Neural progenitor cell (in vitro differentiated cells): ENCODE measurements around the gene P2RX6. TPM values are rescaled to one million over a fixed set of nuclear protein-coding genes. Genes with fewer than 3 reads are reported as not detected.
"Not testable (repeated sequence)": the region's sequence is repeated elsewhere in the genome, so short reads cannot be mapped to it uniquely, and the experiment has no call there.

Experiments used
- DNase-seq: peaks from one replicate; pipeline ENCODE4 v3.0.0-alpha.2; 2016; ENCODE audit warnings: low spot score
- H2AFZ ChIP-seq: fragments of 200-600 bp; sonication (generic); replicated peaks from 2 replicates; pipeline ENCODE4 v1.6.1; 2016; ENCODE audit warnings: antibody characterized with exemption
- H3F3A ChIP-seq: fragments of 200-600 bp; sonication (generic); 2 replicates; pipeline ENCODE4 v1.6.1; 2016; ENCODE audit warnings: antibody characterized with exemption, low read depth
- H3K27ac ChIP-seq: fragments of 200-600 bp; sonication (generic); 2 replicates; pipeline ENCODE4 v1.5.1; 2016; ENCODE audit warnings: mild to moderate bottlenecking
- H3K27me3 ChIP-seq: fragments of 200-600 bp; sonication (generic); 2 replicates; pipeline ENCODE4 v1.6.1; 2016; ENCODE audit warnings: mild to moderate bottlenecking, moderate library complexity
- H3K36me3 ChIP-seq: fragments of 200-600 bp; sonication (generic); 2 replicates; pipeline ENCODE4 v1.5.1; 2016
- H3K4me1 ChIP-seq: fragments of 200-600 bp; sonication (generic); 2 replicates; pipeline ENCODE4 v1.6.1; 2016; ENCODE audit warnings: mixed run types
- H3K4me2 ChIP-seq: fragments of 200-600 bp; sonication (generic); 2 replicates; pipeline ENCODE4 v1.6.1; 2016
- H3K4me3 ChIP-seq: fragments of 200-600 bp; sonication (generic); 2 replicates; pipeline ENCODE4 v1.5.1; 2016
- H3K79me2 ChIP-seq: fragments of 200-600 bp; sonication (generic); 2 replicates; pipeline ENCODE4 v1.6.1; 2016; ENCODE audit warnings: low read depth
- H3K9ac ChIP-seq: fragments of 200-600 bp; sonication (generic); 2 replicates; pipeline ENCODE4 v1.6.1; 2016
- H3K9me3 ChIP-seq: fragments of 200-600 bp; sonication (generic); 2 replicates; pipeline ENCODE4 v1.5.1; 2016; ENCODE audit warnings: low read depth
- H4K20me1 ChIP-seq: fragments of 200-600 bp; sonication (generic); 2 replicates; pipeline ENCODE4 v1.6.1; 2016; ENCODE audit warnings: low read depth
- H3K27ac Mint-ChIP-seq: 3 replicates; pipeline ENCODE4 v1.8.0; 2021; ENCODE audit warnings: mixed read lengths
- H3K27me3 Mint-ChIP-seq: 2 replicates; pipeline ENCODE4 v1.8.0; 2022; ENCODE audit warnings: low read depth, mild to moderate bottlenecking, inconsistent platforms, moderate library complexity, mixed read lengths; ENCODE audit not compliant: insufficient read depth
- H3K36me3 Mint-ChIP-seq: 3 replicates; pipeline ENCODE4 v1.8.0; 2021; ENCODE audit warnings: mixed read lengths
- H3K4me1 Mint-ChIP-seq: 3 replicates; pipeline ENCODE4 v1.8.0; 2021; ENCODE audit warnings: mixed read lengths
- H3K4me3 Mint-ChIP-seq: 3 replicates; pipeline ENCODE4 v1.8.0; 2021; ENCODE audit warnings: mild to moderate bottlenecking, moderate library complexity, mixed read lengths
- H3K9me3 Mint-ChIP-seq: 3 replicates; pipeline ENCODE4 v1.8.0; 2020; ENCODE audit warnings: mixed read lengths
- CTCF ChIP-seq: fragments of 200-600 bp; sonication (generic); IDR thresholded peaks from 2 replicates; pipeline ENCODE4 v1.5.1; 2017; ENCODE audit warnings: antibody characterized with exemption, mild to moderate bottlenecking
- EZH2 ChIP-seq: fragments of 200-600 bp; sonication (generic); IDR thresholded peaks from 2 replicates; pipeline ENCODE4 v1.6.1; 2017; ENCODE audit warnings: antibody characterized with exemption, mild to moderate bottlenecking, moderate library complexity
- EZH2phosphoT487 ChIP-seq: fragments of 200-600 bp; sonication (generic); IDR thresholded peaks from 2 replicates; pipeline ENCODE4 v1.6.1; 2017; ENCODE audit warnings: antibody characterized with exemption
- total RNA-seq: library from RNA; depleted of rRNA; stranded (reverse); fragments of >200 nt; gene quantifications from 2 replicates; pipeline ENCODE4 v1.2.3, GENCODE V29; 2015; ENCODE audit warnings: low replicate concordance

Gene P2RX6
- total RNA-seq, 1 donor from 2014 or later, result 0.36 TPM

GRCh38 chr22:21047730-21048129 is 32.8 kb downstream of the P2RX6 start:
- Mint-ChIP-seq H3K27me3 (peaks cover 5% of the 10 kb centered on the region), H3K4me3 (no peak overlapping the region), H3K36me3 (no peaks in the 10 kb centered on the region), H3K27ac (no peak overlapping the region), H3K9me3 (no peaks in the 10 kb centered on the region), H3K4me1 (peaks cover 49% of the 10 kb centered on the region)
- Histone ChIP-seq H3K4me2 (no peak overlapping the region), H3K4me1 (peaks cover 8% of the 10 kb centered on the region), H3K9ac (no peak overlapping the region), H2AFZ (no peak overlapping the region), H3K4me3 (no peak overlapping the region), H3K27ac (no peak overlapping the region), H4K20me1 (no peaks in the 10 kb centered on the region), H3K27me3 (peaks cover 20% of the 10 kb centered on the region), H3K79me2 (no peaks in the 10 kb centered on the region), H3K36me3 (no peaks in the 10 kb centered on the region), H3K9me3 (no peaks in the 10 kb centered on the region), H3F3A (peaks cover 6% of the 10 kb centered on the region)
- DNase-seq, result no peak
- no peak for TF ChIP-seq CTCF
- TF ChIP-seq EZH2phosphoT487, result no peak
- no peak for TF ChIP-seq EZH2

GRCh38 chr22:21048448-21048847 is 33.5 kb downstream of the P2RX6 start:
- not testable (repeated sequence) for H3K4me2 ChIP-seq, H3K9me3 Mint-ChIP-seq, H3K9ac ChIP-seq, H4K20me1 ChIP-seq, H3K79me2 ChIP-seq, DNase-seq, H3K4me3 Mint-ChIP-seq, H3K27ac ChIP-seq, H3K27me3 Mint-ChIP-seq, H2AFZ ChIP-seq, H3F3A ChIP-seq, H3K9me3 ChIP-seq, H3K4me3 ChIP-seq, H3K36me3 Mint-ChIP-seq, H3K4me1 ChIP-seq, H3K27ac Mint-ChIP-seq, H3K36me3 ChIP-seq
- H3K27me3 ChIP-seq, result peaks cover 17% of the 10 kb centered on the region
- peaks cover 46% of the 10 kb centered on the region for H3K4me1 Mint-ChIP-seq

GRCh38 chr22:21048965-21049364 is 34.0 kb downstream of the P2RX6 start:
- peaks cover 12% of the 10 kb centered on the region for H3K27me3 ChIP-seq
- H3K27ac Mint-ChIP-seq, H3K4me2 ChIP-seq, H3K4me1 ChIP-seq, H3K36me3 ChIP-seq, H3K9ac ChIP-seq, H3K9me3 ChIP-seq, H3K79me2 ChIP-seq, H3K4me3 ChIP-seq, H4K20me1 ChIP-seq, H3K9me3 Mint-ChIP-seq, H3K36me3 Mint-ChIP-seq, H2AFZ ChIP-seq, DNase-seq, H3K27me3 Mint-ChIP-seq, H3K27ac ChIP-seq, H3F3A ChIP-seq: not testable (repeated sequence)
- peaks cover 43% of the 10 kb centered on the region for H3K4me1 Mint-ChIP-seq
- peak overlapping the region; percentile 43 for H3K4me3 Mint-ChIP-seq

- Histone ChIP-seq H3K27me3 (no peaks in the 10 kb centered on the region), H3K4me1 (peaks cover under 1% of the 10 kb centered on the region), H3K4me3 (no peak overlapping the region), H3K79me2 (no peaks in the 10 kb centered on the region), H3K9me3 (no peaks in the 10 kb centered on the region), H3K27ac (no peak overlapping the region), H3F3A (peaks cover under 1% of the 10 kb centered on the region), H2AFZ (peak overlapping the region; percentile 26), H4K20me1 (no peaks in the 10 kb centered on the region), H3K36me3 (no peaks in the 10 kb centered on the region), H3K9ac (no peak overlapping the region), H3K4me2 (no peak overlapping the region)
- H3K4me3 Mint-ChIP-seq, result no peak overlapping the region
- H3K27ac Mint-ChIP-seq, result peak overlapping the region; percentile 17
- no peak for DNase-seq
- H3K27me3 Mint-ChIP-seq, result peaks cover 7% of the 10 kb centered on the region
- no peak for TF ChIP-seq EZH2
- H3K4me1 Mint-ChIP-seq, result peaks cover 39% of the 10 kb centered on the region
- no peaks in the 10 kb centered on the region for H3K9me3 Mint-ChIP-seq
- H3K36me3 Mint-ChIP-seq, result no peaks in the 10 kb centered on the region
Observed at GRCh38 chr22:21051145-21051830, 36.3 kb downstream of the P2RX6 start.
